ENCODE measurements around the gene SORCS1.

The SORCS1 gene

GRCh38 chr10:106816318-106817085 is 348.0 kb downstream of the SORCS1 start:
- no peak for DNase-seq (ENCODE audit: low read depth, low spot score)

- DNase-seq (ENCODE audit: low read depth, low spot score) = no peak
Measured at GRCh38 chr10:106815427-106816043, 349.0 kb downstream of the SORCS1 start.

GRCh38 chr10:106804992-106805582 is 359.4 kb downstream of the SORCS1 start:
- DNase-seq (ENCODE audit: low read depth, low spot score) = no peak

- DNase-seq (ENCODE audit: low read depth, low spot score) = no peak
Measured at GRCh38 chr10:106802949-106803348, 361.6 kb downstream of the SORCS1 start.

- DNase-seq (ENCODE audit: low read depth, low spot score) = no peak
Measured at GRCh38 chr10:106799776-106800175, 364.7 kb downstream of the SORCS1 start.

- peak; percentile 25 for DNase-seq (ENCODE audit: low read depth, low spot score)
Measured at GRCh38 chr10:106795619-106796018, 368.9 kb downstream of the SORCS1 start.

- peak; percentile 12 for DNase-seq (ENCODE audit: low read depth, low spot score)
Measured at GRCh38 chr10:106793617-106794016, 370.9 kb downstream of the SORCS1 start.

- no peak for DNase-seq (ENCODE audit: low read depth, low spot score)
Measured at GRCh38 chr10:106789623-106790022, 374.9 kb downstream of the SORCS1 start.

- DNase-seq (ENCODE audit: low read depth, low spot score) = no peak
Measured at GRCh38 chr10:106788982-106789381, 375.5 kb downstream of the SORCS1 start.

GRCh38 chr10:106785528-106785927 is 379.0 kb downstream of the SORCS1 start:
- DNase-seq (ENCODE audit: low read depth, low spot score) = no peak

GRCh38 chr10:106780632-106781031 is 383.9 kb downstream of the SORCS1 start:
- DNase-seq (ENCODE audit: low read depth, low spot score) = no peak

GRCh38 chr10:106777841-106778240 is 386.7 kb downstream of the SORCS1 start:
- DNase-seq (ENCODE audit: low read depth, low spot score) = no peak

GRCh38 chr10:106775127-106775526 is 389.4 kb downstream of the SORCS1 start:
- no peak for DNase-seq (ENCODE audit: low read depth, low spot score)

GRCh38 chr10:106772957-106773356 is 391.5 kb downstream of the SORCS1 start:
- DNase-seq (ENCODE audit: low read depth, low spot score) = no peak

- no peak for DNase-seq (ENCODE audit: low read depth, low spot score)
Measured at GRCh38 chr10:106771154-106771553, 393.4 kb downstream of the SORCS1 start.

- no peak for DNase-seq (ENCODE audit: low read depth, low spot score)
Measured at GRCh38 chr10:106768204-106768603, 396.3 kb downstream of the SORCS1 start.

- no peak for DNase-seq (ENCODE audit: low read depth, low spot score)
Measured at GRCh38 chr10:106765928-106766327, 398.6 kb downstream of the SORCS1 start.

- no peak for DNase-seq (ENCODE audit: low read depth, low spot score)
Measured at GRCh38 chr10:106765241-106765754, 399.2 kb downstream of the SORCS1 start.

GRCh38 chr10:106764360-106764759 is 400.1 kb downstream of the SORCS1 start:
- DNase-seq (ENCODE audit: low read depth, low spot score) = no peak

- no peak for DNase-seq (ENCODE audit: low read depth, low spot score)
Measured at GRCh38 chr10:106761906-106762305, 402.6 kb downstream of the SORCS1 start.

GRCh38 chr10:106757521-106757920 is 407.0 kb downstream of the SORCS1 start:
- DNase-seq (ENCODE audit: low read depth, low spot score) = no peak

GRCh38 chr10:106751091-106751490 is 413.4 kb downstream of the SORCS1 start:
- no peak for DNase-seq (ENCODE audit: low read depth, low spot score)

- no peak for DNase-seq (ENCODE audit: low read depth, low spot score)
Measured at GRCh38 chr10:106746868-106747267, 417.6 kb downstream of the SORCS1 start.
